GM12874 (cell line): ENCODE measurements around the gene SLC38A9.

Experiments
- CTCF ChIP-seq: IDR thresholded peaks from 2 replicates; pipeline ENCODE4 v1.5.1; 2011; ENCODE audit warnings: low read depth, mild to moderate bottlenecking, control low read depth, low read length, moderate library complexity; ENCODE audit not compliant: insufficient read depth

Gene SLC38A9

GRCh38 chr5:55608595-55609349 is 103.4 kb downstream of the SLC38A9 start:
- TF ChIP-seq CTCF = no peak

GRCh38 chr5:55604611-55605067 is 107.5 kb downstream of the SLC38A9 start:
- TF ChIP-seq CTCF = no peak

GRCh38 chr5:55603922-55604321 is 108.2 kb downstream of the SLC38A9 start:
- no peak for TF ChIP-seq CTCF

GRCh38 chr5:55601628-55602027 is 110.5 kb downstream of the SLC38A9 start:
- no peak for TF ChIP-seq CTCF

- TF ChIP-seq CTCF = no peak
Observed at GRCh38 chr5:55601204-55601618, 110.9 kb downstream of the SLC38A9 start.

GRCh38 chr5:55600497-55601203 is 111.5 kb downstream of the SLC38A9 start:
- TF ChIP-seq CTCF = no peak

- TF ChIP-seq CTCF = no peak
Observed at GRCh38 chr5:55600086-55600485, 112.0 kb downstream of the SLC38A9 start.
